ENCODE data around the gene CCDC141.

CCDC141 gene

DNA sequence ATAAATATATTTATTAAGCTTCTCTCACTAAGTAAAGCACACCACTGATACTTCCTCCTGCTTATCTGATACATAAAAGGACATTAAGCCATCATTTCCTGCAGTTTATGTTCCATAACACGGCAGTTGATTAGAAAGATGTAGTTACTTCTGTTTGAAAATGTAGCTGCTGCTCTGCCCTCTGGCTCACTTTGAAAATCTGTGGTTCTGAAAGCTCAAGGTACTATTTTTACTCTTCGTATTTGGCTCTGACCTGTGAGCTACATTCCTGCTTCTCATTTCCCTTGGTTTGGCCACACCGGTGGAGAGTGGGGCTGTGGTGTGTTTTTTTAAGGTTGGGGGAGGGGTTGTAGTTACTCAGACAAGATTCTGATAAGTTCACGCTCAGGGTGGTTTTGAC lies 229.9 kb downstream of the CCDC141 start:
- DNase-seq, result no peak

GRCh38 chr2:178819147-178819875 lies 230.6 kb downstream of the CCDC141 start:
- DNase-seq, result no peak

- DNase-seq, result no peak
Observed at GRCh38 chr2:178811901-178812300, 238.0 kb downstream of the CCDC141 start.

- DNase-seq, result no peak
Observed at GRCh38 chr2:178811045-178811444, 238.9 kb downstream of the CCDC141 start.

- no peak for DNase-seq
Observed at GRCh38 chr2:178810422-178810821, 239.5 kb downstream of the CCDC141 start.

- DNase-seq, result no peak
Observed at GRCh38 chr2:178807227-178808008, 242.5 kb downstream of the CCDC141 start, which contains the start of gene TTN. TSS of gene TTN (minus strand) at chr2:178807423. CDS start at chr2:178804642, 2,781 bp downstream.

- no peak for DNase-seq
Observed at GRCh38 chr2:178806543-178806942, 243.4 kb downstream of the CCDC141 start.

GRCh38 chr2:178805457-178805856 lies 244.5 kb downstream of the CCDC141 start:
- DNase-seq, result no peak

DNA sequence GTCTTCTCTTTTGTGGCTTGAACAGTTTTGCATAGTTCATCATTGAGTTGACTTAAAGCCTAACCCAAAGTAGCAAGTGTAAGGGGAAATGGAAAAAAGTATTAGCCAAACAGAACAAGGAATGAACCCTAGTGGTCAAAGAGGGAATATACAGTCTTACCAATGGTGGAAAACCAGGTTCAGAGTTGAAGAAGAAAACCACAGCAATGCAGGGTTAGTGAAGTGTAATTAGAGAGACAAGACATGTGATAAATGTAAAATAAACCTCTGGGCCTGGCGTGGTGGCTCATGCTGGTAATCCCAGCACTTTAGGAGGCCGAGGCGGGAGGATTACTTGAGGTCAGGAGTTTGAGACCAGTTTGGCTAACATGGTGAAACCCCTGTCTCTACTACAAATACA lies 245.1 kb downstream of the CCDC141 start:
- no peak for DNase-seq

DNA sequence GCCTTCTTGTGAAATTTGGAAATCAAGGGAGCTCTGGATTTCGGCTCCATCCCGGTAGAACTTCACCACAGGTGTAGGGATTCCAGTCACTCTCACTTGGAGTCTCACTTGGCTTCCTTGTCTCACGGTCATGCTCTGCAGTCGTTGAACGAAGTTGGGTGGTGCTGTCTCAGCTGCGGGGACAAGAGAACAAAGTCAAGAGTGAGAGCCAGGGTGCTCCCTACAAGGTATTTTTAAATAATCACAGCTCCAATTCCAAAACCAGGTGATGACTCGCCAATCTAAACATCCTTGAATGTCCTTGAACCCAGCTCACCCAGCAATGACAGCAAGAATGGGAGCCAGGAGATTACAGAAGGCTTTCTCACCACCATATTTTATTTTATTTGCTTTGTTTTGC lies 249.4 kb downstream of the CCDC141 start:
- no peak for DNase-seq

DNA sequence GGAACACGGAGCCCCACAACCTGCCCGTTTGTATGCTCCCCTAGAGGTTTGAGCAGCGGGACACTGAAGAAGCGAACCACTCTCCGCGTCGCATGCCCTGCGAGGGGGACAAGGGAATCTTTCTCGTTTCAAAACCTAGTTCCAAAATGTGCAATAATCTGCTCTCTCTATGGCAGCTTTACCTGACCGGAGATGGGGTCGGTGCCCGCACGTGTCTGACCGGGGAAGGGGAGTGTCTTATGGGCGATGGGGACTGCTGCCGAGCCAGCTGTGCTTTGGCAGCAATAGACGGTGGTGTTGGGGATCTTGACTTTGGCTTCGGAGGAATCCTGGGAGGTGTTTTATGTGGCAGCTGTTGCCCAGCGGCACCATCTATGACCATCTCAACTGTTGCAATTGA lies 250.6 kb downstream of the CCDC141 start:
- DNase-seq, result no peak

GRCh38 chr2:178796079-178796677 lies 253.8 kb downstream of the CCDC141 start:
- DNase-seq, result peak; percentile 70

DNA sequence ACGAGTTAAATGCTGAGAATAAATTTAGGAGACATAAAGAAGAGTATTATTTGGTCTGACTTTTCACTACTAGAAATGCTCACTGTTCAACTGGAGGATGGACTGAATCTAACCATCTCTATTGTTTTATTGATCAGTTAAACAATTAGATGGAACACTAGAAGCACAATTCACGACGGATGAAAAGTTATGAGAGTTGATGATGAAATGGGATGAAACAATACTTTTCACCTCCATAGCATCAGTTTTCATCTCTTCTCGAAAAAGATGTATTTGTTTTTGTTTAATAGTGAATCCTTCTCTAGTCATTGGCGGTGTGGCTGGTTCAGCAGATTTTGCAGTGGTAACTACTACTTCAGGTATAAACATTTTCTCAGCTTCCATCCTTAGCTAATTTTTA lies 262.0 kb downstream of the CCDC141 start:
- DNase-seq, result no peak

DNA sequence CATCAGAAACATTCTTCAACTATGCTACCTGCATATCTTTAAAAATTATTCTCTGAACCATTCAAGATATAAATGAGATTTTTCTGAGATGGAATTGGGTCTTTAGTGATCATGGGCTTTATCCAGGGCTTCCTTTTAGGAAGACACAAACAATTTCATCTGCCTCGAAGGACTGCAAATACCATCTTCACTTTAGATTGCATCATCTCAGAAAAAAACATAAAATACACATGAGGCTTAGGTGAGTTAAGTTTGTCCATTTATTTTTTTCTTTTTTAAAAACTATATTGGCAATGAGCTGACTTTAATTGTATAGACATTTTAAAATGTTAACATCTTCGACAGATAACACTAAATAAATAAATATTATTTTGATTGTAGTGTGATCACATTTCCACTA lies 262.8 kb downstream of the CCDC141 start:
- no peak for DNase-seq

DNA sequence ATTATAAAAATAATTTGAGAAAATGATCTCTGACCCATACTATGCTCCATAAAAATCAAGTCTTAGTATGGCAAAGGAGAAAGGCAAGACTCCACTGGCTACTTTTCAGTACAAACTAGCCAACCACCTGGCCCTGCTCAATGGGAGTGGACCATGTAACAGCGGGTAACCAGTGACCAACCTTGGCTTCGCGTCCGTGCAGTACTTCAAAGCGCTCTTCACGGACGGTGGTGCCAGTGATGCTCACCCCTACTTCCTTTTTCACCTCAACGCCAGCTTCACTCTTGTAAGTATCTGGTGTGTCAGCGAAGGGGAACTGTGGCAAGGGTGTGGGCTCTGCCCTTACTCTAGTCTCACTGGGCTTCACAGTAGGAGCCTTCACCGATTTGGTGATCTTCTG lies 266.0 kb downstream of the CCDC141 start:
- DNase-seq, result no peak

DNA sequence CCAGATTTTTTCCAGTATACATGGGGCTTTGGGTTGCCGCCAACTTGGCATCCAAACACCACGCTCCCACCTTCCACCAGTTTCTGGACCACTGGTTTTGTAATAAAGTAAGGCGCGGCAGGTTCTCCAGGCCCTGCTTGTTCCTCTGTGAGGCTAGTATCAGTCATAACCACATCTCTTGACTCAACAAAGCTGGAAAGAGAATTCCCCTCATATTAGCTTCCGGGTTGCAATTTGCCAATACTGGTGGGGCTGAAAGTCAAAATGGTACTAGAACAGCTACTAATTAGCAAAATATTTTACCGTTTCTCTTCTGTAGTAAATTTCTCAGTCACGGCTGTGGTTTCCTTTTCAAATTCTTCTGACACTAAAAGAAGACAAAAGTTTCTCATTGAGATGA lies 267.7 kb downstream of the CCDC141 start:
- no peak for DNase-seq
